ENCODE results near the gene MICALL1. TPM values are rescaled to one million over a fixed set of nuclear protein-coding genes. Genes with fewer than 3 reads are reported as not detected.

The MICALL1 gene
- total and polyA plus RNA-seq, 2 of the 13 experiments (the other 11 are each of a cell fraction or from before 2014, with no cell fraction given): 7.6 to 10.6 TPM

GRCh38 chr22:37981282-37982011 lies 75.3 kb downstream of the MICALL1 start (continued):
- TF ChIP-seq THAP9 (CRISPR knock-in tag; IDR thresholded peaks at IDR 0.05; ENCODE audit: borderline replicate concordance) (no peak; the same call in 1 of the 2 replicates), NR2F6 (IDR thresholded peaks at IDR 0.05) (peak; percentile 56), NR2F6 (CRISPR knock-in tag; IDR thresholded peaks at IDR 0.05) (peak; percentile 75), IRF1 (CRISPR knock-in tag; IDR thresholded peaks at IDR 0.05; ENCODE audit: low read depth) (no peak), ISL2 (CRISPR knock-in tag; IDR thresholded peaks at IDR 0.05) (no peak), CERS6 (CRISPR knock-in tag; IDR thresholded peaks at IDR 0.05) (no peak), ATF2 (CRISPR knock-in tag; IDR thresholded peaks at IDR 0.05) (no peak), ZBTB26 (CRISPR knock-in tag; IDR thresholded peaks at IDR 0.05; ENCODE audit: borderline replicate concordance) (no peak), ZBED4 (CRISPR knock-in tag; IDR thresholded peaks at IDR 0.05; ENCODE audit: borderline replicate concordance) (peak; percentile 71; the same call in 1 of the 2 replicates), STAT5B (CRISPR knock-in tag; IDR thresholded peaks at IDR 0.05) (no peak), ZNF263 (CRISPR knock-in tag; IDR thresholded peaks at IDR 0.05) (0 out of 2 replicates have a peak, but pooled peaks have one; percentile 7), STAG1 (CRISPR knock-in tag; IDR thresholded peaks at IDR 0.05) (no peak), SATB2 (CRISPR knock-in tag; IDR thresholded peaks at IDR 0.05) (no peak), ZNF776 (CRISPR knock-in tag; IDR thresholded peaks at IDR 0.05) (no peak), CEBPG (CRISPR knock-in tag; IDR thresholded peaks at IDR 0.05) (no peak), KAT8 (CRISPR knock-in tag; IDR thresholded peaks at IDR 0.05) (no peak)
